Activated CD8-positive, alpha-beta T cell treated with anti-CD3 and anti-CD28 coated beads for 36 hours (primary cell): ENCODE data around the gene NECTIN1. TPM values are rescaled to one million over a fixed set of nuclear protein-coding genes. Genes with fewer than 3 reads are reported as not detected.

ENCODE experiments used
- ATAC-seq: fragments of 200-7000 bp; cut with Tn5 transposase; one replicate; pipeline ENCODE4 v1.10.0; 2021; ENCODE audit warnings: mild to moderate bottlenecking, moderate library complexity
- CTCF ChIA-PET: fragments of 350-600 bp; sonication (Branson Sonifier 250); formaldehyde crosslinking; loops from one replicate; lab custom pipeline; 2021; ENCODE audit warnings: antibody characterized with exemption; lab: Charles Lee
- POLR2A ChIA-PET: fragments of 350-600 bp; sonication (Branson Sonifier 250); formaldehyde crosslinking; loops from one replicate; lab custom pipeline; 2021; ENCODE audit warnings: antibody characterized with exemption; lab: Charles Lee
- DNase-seq: peaks from one replicate; pipeline ENCODE4 v3.0.0-alpha.2; 2020
- H3K27ac Mint-ChIP-seq: one replicate; pipeline ENCODE4 v1.8.0; 2021; ENCODE audit warnings: mild to moderate bottlenecking, mixed read lengths
- H3K27me3 Mint-ChIP-seq: one replicate; pipeline ENCODE4 v1.8.0; 2021; ENCODE audit warnings: mixed read lengths
- H3K36me3 Mint-ChIP-seq: one replicate; pipeline ENCODE4 v1.8.0; 2021; ENCODE audit warnings: low read depth, mixed read lengths
- H3K4me1 Mint-ChIP-seq: one replicate; pipeline ENCODE4 v1.8.0; 2021; ENCODE audit warnings: low read depth, mixed read lengths
- H3K4me3 Mint-ChIP-seq: one replicate; pipeline ENCODE4 v1.8.0; 2021; ENCODE audit warnings: mild to moderate bottlenecking, moderate library complexity, mixed read lengths
- H3K9me3 Mint-ChIP-seq: one replicate; pipeline ENCODE4 v1.8.0; 2021; ENCODE audit warnings: mixed read lengths
- intact Hi-C: fragments of 100-400 bp; cut with micrococcal nuclease; formaldehyde crosslinking; loops from one replicate; pipeline ENCODE4 v1.10.0; 2022
- total RNA-seq, 2 experiments: library from RNA; stranded (reverse); gene quantifications; one replicate each; pipeline ENCODE4 v1.2.3, GENCODE V29; 2021
- TF ChIP-seq, protein P1 (sequence below): fragments of 200-600 bp; IDR thresholded peaks from one replicate; pipeline ENCODE4 v1.8.0; 2022; ENCODE audit warnings: antibody characterized with exemption, mild to moderate bottlenecking

The NECTIN1 gene
- total RNA-seq, 2 experiments from 2014 or later, result 2.6 to 3.8 TPM

DNA sequence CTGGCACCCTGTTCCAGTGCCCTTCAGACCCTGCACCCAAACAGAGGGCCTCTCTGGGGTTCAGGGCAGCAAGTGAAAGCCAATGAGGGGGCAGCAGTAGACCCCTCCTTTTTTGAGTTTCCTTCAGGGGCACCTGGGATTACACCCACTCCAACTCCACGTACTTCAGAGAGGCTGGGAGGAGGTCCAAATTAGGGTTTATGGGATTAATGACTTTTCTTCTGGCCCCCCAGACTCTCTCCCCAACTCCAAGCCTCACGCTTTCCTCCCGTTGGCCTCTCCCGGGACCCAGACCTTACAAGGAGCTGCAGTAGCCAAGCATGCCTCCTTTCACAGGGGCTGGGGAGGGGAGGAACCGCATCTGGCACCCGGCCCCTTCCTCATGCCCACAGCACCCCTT lies 101.7 kb downstream of the NECTIN1 start:
- no peak for DNase-seq
- peaks cover 7% of the 10 kb centered on the region for H3K27me3 Mint-ChIP-seq
- H3K4me1 Mint-ChIP-seq, result no peaks in the 10 kb centered on the region
- H3K4me3 Mint-ChIP-seq, result no peak overlapping the region
- no peaks in the 10 kb centered on the region for H3K9me3 Mint-ChIP-seq
- ChIA-PET CTCF (no interaction called here), POLR2A (no interaction called here)
- intact Hi-C loops, result no loop called here
- no peaks in the 10 kb centered on the region for H3K36me3 Mint-ChIP-seq
- no peak overlapping the region for H3K27ac Mint-ChIP-seq
- ATAC-seq, result no peak
- TF ChIP-seq, protein P1, sequence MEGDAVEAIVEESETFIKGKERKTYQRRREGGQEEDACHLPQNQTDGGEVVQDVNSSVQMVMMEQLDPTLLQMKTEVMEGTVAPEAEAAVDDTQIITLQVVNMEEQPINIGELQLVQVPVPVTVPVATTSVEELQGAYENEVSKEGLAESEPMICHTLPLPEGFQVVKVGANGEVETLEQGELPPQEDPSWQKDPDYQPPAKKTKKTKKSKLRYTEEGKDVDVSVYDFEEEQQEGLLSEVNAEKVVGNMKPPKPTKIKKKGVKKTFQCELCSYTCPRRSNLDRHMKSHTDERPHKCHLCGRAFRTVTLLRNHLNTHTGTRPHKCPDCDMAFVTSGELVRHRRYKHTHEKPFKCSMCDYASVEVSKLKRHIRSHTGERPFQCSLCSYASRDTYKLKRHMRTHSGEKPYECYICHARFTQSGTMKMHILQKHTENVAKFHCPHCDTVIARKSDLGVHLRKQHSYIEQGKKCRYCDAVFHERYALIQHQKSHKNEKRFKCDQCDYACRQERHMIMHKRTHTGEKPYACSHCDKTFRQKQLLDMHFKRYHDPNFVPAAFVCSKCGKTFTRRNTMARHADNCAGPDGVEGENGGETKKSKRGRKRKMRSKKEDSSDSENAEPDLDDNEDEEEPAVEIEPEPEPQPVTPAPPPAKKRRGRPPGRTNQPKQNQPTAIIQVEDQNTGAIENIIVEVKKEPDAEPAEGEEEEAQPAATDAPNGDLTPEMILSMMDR, result no peak

DNA sequence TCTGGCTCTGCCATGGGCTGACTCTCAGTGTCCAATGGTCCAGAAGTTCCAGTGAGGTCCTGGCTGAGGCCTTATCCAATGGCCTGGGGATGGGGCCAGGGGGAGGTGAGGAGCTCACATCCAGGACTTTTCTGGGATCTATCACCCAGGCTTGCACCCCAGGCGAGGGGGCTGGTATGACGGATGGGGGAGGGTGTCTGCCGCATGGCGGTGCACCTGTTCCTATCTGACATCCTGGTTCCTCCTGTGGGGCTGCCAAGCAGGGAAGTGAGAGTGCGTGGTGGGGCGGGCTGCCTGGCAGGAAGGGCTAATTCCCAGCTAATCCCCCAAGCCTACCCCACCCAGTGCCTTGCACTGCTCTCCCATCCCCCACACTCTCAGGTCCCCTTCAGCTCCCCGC lies 102.1 kb downstream of the NECTIN1 start:
- POLR2A ChIA-PET, result no interaction called here
- TF ChIP-seq, protein P1, result no peak
- H3K36me3 Mint-ChIP-seq, result no peaks in the 10 kb centered on the region
- intact Hi-C loops, result no loop called here
- H3K27me3 Mint-ChIP-seq, result peaks cover 7% of the 10 kb centered on the region
- ATAC-seq (no peak), DNase-seq (no peak)
- no peaks in the 10 kb centered on the region for H3K9me3 Mint-ChIP-seq
- H3K4me3 Mint-ChIP-seq, result no peak overlapping the region
- no peak overlapping the region for H3K27ac Mint-ChIP-seq
- H3K4me1 Mint-ChIP-seq, result no peaks in the 10 kb centered on the region
- CTCF ChIA-PET, result interaction anchor here (0.8 to 1.2 kb wide), 2 partner anchors 15 to 93 kb away, joined by 3 read pairs; no protein-coding TSS in a partner anchor

DNA sequence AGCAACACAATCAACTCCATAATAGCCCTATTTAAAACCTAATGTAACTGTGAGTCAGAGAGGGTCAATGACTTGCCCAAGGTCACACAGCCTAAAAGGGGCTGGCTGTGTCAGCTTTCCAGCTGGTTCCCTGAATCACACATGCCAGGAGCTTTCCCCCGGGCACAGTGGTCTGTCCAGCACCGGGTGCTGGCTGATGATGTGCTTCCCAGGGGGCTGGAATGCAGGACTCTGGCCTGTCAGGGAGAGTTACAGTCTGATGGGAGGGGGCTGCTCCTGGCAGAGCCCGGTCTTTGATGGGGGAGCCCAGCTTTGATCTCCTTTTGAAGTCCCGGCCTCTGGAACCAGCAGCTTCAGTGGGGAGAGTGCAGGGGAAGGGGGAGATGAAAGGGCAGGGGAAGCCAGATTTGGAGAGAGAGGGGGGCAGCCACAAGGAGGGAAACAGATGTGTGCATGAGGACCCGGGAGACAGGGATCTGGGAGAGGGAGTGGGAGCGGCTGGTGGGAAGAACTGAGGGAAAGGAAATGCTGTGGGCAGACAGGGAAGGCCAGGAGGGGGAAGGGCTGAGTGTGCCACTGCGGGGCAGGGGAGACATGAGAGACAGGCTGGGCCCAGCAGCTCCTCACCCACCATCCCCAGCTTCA lies 102.7 kb downstream of the NECTIN1 start:
- ATAC-seq (no peak), DNase-seq (no peak)
- H3K27ac Mint-ChIP-seq, result no peak overlapping the region
- H3K9me3 Mint-ChIP-seq, result no peaks in the 10 kb centered on the region
- CTCF ChIA-PET, result interaction anchor here (0.8 to 1.2 kb wide), 2 partner anchors 15 to 92 kb away, joined by 3 read pairs; no protein-coding TSS in a partner anchor
- intact Hi-C loops, result no loop called here
- POLR2A ChIA-PET, result no interaction called here
- no peaks in the 10 kb centered on the region for H3K4me1 Mint-ChIP-seq
- no peaks in the 10 kb centered on the region for H3K36me3 Mint-ChIP-seq
- peaks cover 9% of the 10 kb centered on the region for H3K27me3 Mint-ChIP-seq
- TF ChIP-seq, protein P1, result no peak
- no peak overlapping the region for H3K4me3 Mint-ChIP-seq

DNA sequence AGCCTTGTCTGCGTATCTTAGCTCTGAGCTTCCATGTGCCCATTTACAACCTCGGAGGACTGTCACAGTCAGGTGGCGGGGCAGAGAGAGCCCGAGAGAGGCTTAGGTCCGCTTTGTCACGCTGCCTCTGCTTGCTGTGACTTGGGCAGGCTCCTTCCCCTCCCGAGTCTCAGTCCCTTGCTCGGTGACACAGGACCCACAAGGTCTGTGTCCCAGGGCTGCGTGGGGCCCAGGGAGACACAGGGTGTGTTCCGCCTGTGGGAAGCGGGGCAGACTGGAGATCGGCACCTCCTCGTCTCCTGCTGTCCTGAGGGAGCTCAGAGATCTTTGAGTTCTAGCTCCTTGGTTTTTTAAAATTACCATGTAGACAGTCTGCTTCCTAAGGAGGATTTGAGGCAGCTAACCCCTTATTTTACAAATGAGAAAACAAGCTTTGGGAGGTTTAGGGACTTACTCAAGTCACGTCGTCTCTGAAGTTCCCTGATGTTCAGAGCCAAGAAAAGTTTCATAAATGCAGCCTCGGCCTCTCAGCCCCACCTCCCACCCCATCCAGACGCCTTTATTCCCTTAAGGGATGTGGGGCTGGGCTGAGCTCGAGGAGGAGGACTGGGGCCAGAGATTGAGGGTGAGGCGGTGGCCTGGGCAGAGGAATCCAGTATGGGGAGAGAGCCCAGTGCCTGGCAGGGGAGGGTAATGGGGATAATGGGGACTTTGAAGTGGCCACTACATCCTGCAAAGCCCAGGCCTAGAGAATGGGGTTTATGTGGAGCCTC lies 103.6 kb downstream of the NECTIN1 start:
- H3K36me3 Mint-ChIP-seq, result no peaks in the 10 kb centered on the region
- peaks cover 9% of the 10 kb centered on the region for H3K27me3 Mint-ChIP-seq
- intact Hi-C loops, result no loop called here
- H3K4me1 Mint-ChIP-seq, result no peaks in the 10 kb centered on the region
- DNase-seq (no peak), ATAC-seq (no peak)
- no peak overlapping the region for H3K27ac Mint-ChIP-seq
- ChIA-PET POLR2A (no interaction called here), CTCF (interaction anchor here (1.1 to 2.9 kb wide), 5 partner anchors 8 to 483 kb away, joined by 3 to 9 read pairs (median 4); no protein-coding TSS in a partner anchor)
- H3K4me3 Mint-ChIP-seq, result no peak overlapping the region
- TF ChIP-seq, protein P1, result no peak
- no peaks in the 10 kb centered on the region for H3K9me3 Mint-ChIP-seq

DNA sequence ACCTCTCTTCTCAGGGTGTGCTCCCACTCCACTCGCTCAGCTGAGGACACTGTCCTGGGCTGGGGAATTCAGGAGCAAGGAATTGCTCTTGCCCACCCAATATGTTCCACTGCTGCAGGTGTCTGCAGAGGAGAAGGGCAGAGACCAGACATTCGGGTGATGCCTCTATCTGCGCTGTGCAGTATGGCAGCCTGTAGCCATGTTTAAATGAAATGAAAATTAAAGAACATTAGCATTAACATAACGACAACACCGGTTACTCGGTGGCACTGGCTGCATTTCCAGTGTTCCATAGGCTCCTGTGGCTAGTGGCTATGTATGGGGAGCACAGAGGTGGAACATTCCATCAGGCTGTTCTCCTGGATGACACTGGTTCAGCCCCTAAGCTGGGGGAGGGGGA lies 104.4 kb downstream of the NECTIN1 start:
- no peak overlapping the region for H3K27ac Mint-ChIP-seq
- no peak overlapping the region for H3K4me3 Mint-ChIP-seq
- CTCF ChIA-PET, result interaction anchor here (1.1 to 2.9 kb wide), 5 partner anchors 9 to 484 kb away, joined by 3 to 9 read pairs (median 4); no protein-coding TSS in a partner anchor
- ATAC-seq (no peak), DNase-seq (no peak)
- TF ChIP-seq, protein P1, result no peak
- H3K4me1 Mint-ChIP-seq, result no peaks in the 10 kb centered on the region
- intact Hi-C loops, result no loop called here
- POLR2A ChIA-PET, result no interaction called here
- H3K9me3 Mint-ChIP-seq, result no peaks in the 10 kb centered on the region
- peaks cover 9% of the 10 kb centered on the region for H3K27me3 Mint-ChIP-seq
- no peaks in the 10 kb centered on the region for H3K36me3 Mint-ChIP-seq
